NCI-H2107 treated with DMSO at 0.1 percent for 48 hours (cell line): ENCODE results near the gene HTR3E.
"Not testable (repeated sequence)": the region's sequence is repeated elsewhere in the genome, so short reads cannot be mapped to it uniquely, and the experiment has no call there.

ENCODE experiments used
- DNase-seq: peaks from one replicate; lab custom pipeline; 2025; ENCODE audit not compliant: unreplicated experiment; lab: John Stamatoyannopoulos, UW

Gene HTR3E

GRCh38 chr3:184096811-184097383 lies at the start of gene HTR3E:
Gene HTR3E (plus strand): TSS chr3:184097064. CDS start chr3:184097530, 466 bp downstream.
- DNase-seq = no peak

- DNase-seq = peak; percentile 85
Observed at GRCh38 chr3:184050217-184050847, 46.5 kb upstream of the HTR3E start.

- no peak for DNase-seq
Observed at GRCh38 chr3:184052767-184053166, 44.1 kb upstream of the HTR3E start, which contains the start of gene HTR3C. Gene HTR3C (plus strand): TSS chr3:184053047. CDS start chr3:184053081, 34 bp downstream.

GRCh38 chr3:184058029-184058428 lies 38.8 kb upstream of the HTR3E start:
- no peak for DNase-seq

GRCh38 chr3:184059424-184059823 lies 37.4 kb upstream of the HTR3E start:
- DNase-seq = no peak

GRCh38 chr3:184062637-184063036 lies 34.2 kb upstream of the HTR3E start:
- no peak for DNase-seq

GRCh38 chr3:184066211-184066610 lies 30.7 kb upstream of the HTR3E start:
- no peak for DNase-seq

- no peak for DNase-seq
Observed at GRCh38 chr3:184067573-184068055, 29.2 kb upstream of the HTR3E start.

GRCh38 chr3:184068344-184068743 lies 28.5 kb upstream of the HTR3E start:
- no peak for DNase-seq

GRCh38 chr3:184071142-184071541 lies 25.7 kb upstream of the HTR3E start:
- not testable (repeated sequence) for DNase-seq

- no peak for DNase-seq
Observed at GRCh38 chr3:184073621-184074020, 23.2 kb upstream of the HTR3E start.

GRCh38 chr3:184075901-184076300 lies 21.0 kb upstream of the HTR3E start:
- DNase-seq = no peak

GRCh38 chr3:184077881-184078280 lies 19.0 kb upstream of the HTR3E start:
- no peak for DNase-seq

GRCh38 chr3:184078851-184079250 lies 18.0 kb upstream of the HTR3E start:
- DNase-seq = no peak

GRCh38 chr3:184081116-184081830 lies 15.6 kb upstream of the HTR3E start:
- no peak for DNase-seq

- DNase-seq = no peak
Observed at GRCh38 chr3:184082034-184082433, 14.8 kb upstream of the HTR3E start.

GRCh38 chr3:184082465-184082864 lies 14.4 kb upstream of the HTR3E start:
- DNase-seq = no peak

- no peak for DNase-seq
Observed at GRCh38 chr3:184085389-184085852, 11.4 kb upstream of the HTR3E start.

GRCh38 chr3:184092199-184092598 lies 4.7 kb upstream of the HTR3E start:
- DNase-seq = no peak

GRCh38 chr3:184097556-184097955 lies 692 bp downstream of the HTR3E start:
- no peak for DNase-seq

- DNase-seq = no peak
Observed at GRCh38 chr3:184099806-184100686, 3.2 kb downstream of the HTR3E start.
